Smooth muscle cell (in vitro differentiated cells): ENCODE data around the gene CCDC9. TPM values are rescaled to one million over a fixed set of nuclear protein-coding genes. Genes with fewer than 3 reads are reported as not detected.

Experiments used
- DNase-seq: peaks from one replicate; lab custom pipeline; 2025; ENCODE audit not compliant: unreplicated experiment; lab: John Stamatoyannopoulos, UW
- H2AFZ ChIP-seq: fragments of 200-600 bp; sonication (generic); 2 replicates; pipeline ENCODE4 v1.6.0; 2016; ENCODE audit warnings: antibody characterized with exemption, low read depth, mild to moderate bottlenecking
- H3F3A ChIP-seq: fragments of 200-600 bp; sonication (generic); 2 replicates; pipeline ENCODE4 v1.6.0; 2017; ENCODE audit warnings: antibody characterized with exemption, low read depth
- H3K27ac ChIP-seq: fragments of 200-600 bp; sonication (generic); 2 replicates; pipeline ENCODE4 v1.5.1; 2016; ENCODE audit warnings: low read depth, mild to moderate bottlenecking
- H3K27me3 ChIP-seq: fragments of 200-600 bp; sonication (generic); 2 replicates; pipeline ENCODE4 v1.6.1; 2016; ENCODE audit warnings: low read depth, mild to moderate bottlenecking
- H3K36me3 ChIP-seq: fragments of 200-600 bp; sonication (generic); 2 replicates; pipeline ENCODE4 v1.5.1; 2016; ENCODE audit warnings: low read depth
- H3K4me1 ChIP-seq: fragments of 200-600 bp; sonication (generic); 2 replicates; pipeline ENCODE4 v1.5.1; 2016; ENCODE audit warnings: low read depth
- H3K4me2 ChIP-seq: fragments of 200-600 bp; sonication (generic); 2 replicates; pipeline ENCODE4 v1.6.0; 2016; ENCODE audit warnings: mild to moderate bottlenecking
- H3K4me3 ChIP-seq: fragments of 200-600 bp; sonication (generic); 2 replicates; pipeline ENCODE4 v1.5.1; 2016; ENCODE audit warnings: mild to moderate bottlenecking
- H3K79me2 ChIP-seq: fragments of 200-600 bp; sonication (generic); 2 replicates; pipeline ENCODE4 v1.6.0; 2016; ENCODE audit warnings: low read depth, mild to moderate bottlenecking
- H3K9ac ChIP-seq: fragments of 200-600 bp; sonication (generic); 2 replicates; pipeline ENCODE4 v1.6.0; 2016; ENCODE audit warnings: low read depth
- H3K9me3 ChIP-seq: fragments of 200-600 bp; sonication (generic); replicated peaks from 2 replicates; pipeline ENCODE4 v1.5.1; 2016; ENCODE audit warnings: low read depth
- H4K20me1 ChIP-seq: fragments of 200-600 bp; sonication (generic); 2 replicates; pipeline ENCODE4 v1.6.0; 2016; ENCODE audit warnings: low read depth
- CTCF ChIP-seq: fragments of 200-600 bp; sonication (generic); IDR thresholded peaks from 2 replicates; pipeline ENCODE4 v1.5.1; 2017; ENCODE audit warnings: borderline replicate concordance, mild to moderate bottlenecking, antibody characterized with exemption; ENCODE audit not compliant: insufficient read depth, poor library complexity, severe bottlenecking
- WGBS: methylation state at CpG from one replicate; pipeline ENCODE4 v1.1.7; 2016; ENCODE audit warnings: low lambda C conversion rate; 5-methylcytosine and 5-hydroxymethylcytosine counted together
- polyA plus RNA-seq: library from polyadenylated mRNA; unstranded; fragments of >200 nt; fragmentation: Nextera tagmentation; extraction: Ambion mirVana; gene quantifications from 2 replicates; pipeline ENCODE4 v1.2.1, GENCODE V29; 2016
- total RNA-seq: library from RNA; depleted of rRNA; stranded (reverse); fragments of >200 nt; gene quantifications from 2 replicates; pipeline ENCODE4 v1.2.3, GENCODE V29; 2014

Gene CCDC9
- total and polyA plus RNA-seq, 2 experiments from 2014 or later = 6.4 to 12.7 TPM

GRCh38 chr19:47225746-47226425 lies 30.4 kb upstream of the CCDC9 start:
- Histone ChIP-seq H2AFZ (no peak overlapping the region), H3K4me3 (peak overlapping the region; percentile 96)

GRCh38 chr19:47226426-47227351 lies 29.6 kb upstream of the CCDC9 start:
- Histone ChIP-seq H3K9me3 (no peaks in the 10 kb centered on the region), H3K79me2 (peaks cover 22% of the 10 kb centered on the region), H3K4me1 (peaks cover 25% of the 10 kb centered on the region), H2AFZ (no peak overlapping the region), H3K27ac (peak overlapping the region; percentile 89), H3K4me3 (peak overlapping the region; percentile 96), H3K4me2 (peak overlapping the region; percentile 98), H3F3A (peaks cover 43% of the 10 kb centered on the region), H4K20me1 (peaks cover 47% of the 10 kb centered on the region), H3K36me3 (no peaks in the 10 kb centered on the region), H3K9ac (peak overlapping the region; percentile 74), H3K27me3 (no peaks in the 10 kb centered on the region)
- TF ChIP-seq CTCF = no peak
- DNase-seq = peak; percentile 61
- WGBS = 5% methylated on average over 37 of the region's 56 CpGs

More at GRCh38 chr19:47225746-47226425, 30.4 kb upstream of the CCDC9 start:
- Histone ChIP-seq H3K27ac (peak overlapping the region; percentile 89), H4K20me1 (peaks cover 49% of the 10 kb centered on the region), H3K9me3 (no peaks in the 10 kb centered on the region), H3K9ac (peak overlapping the region; percentile 74), H3K79me2 (peaks cover 22% of the 10 kb centered on the region), H3K36me3 (no peaks in the 10 kb centered on the region), H3F3A (peaks cover 42% of the 10 kb centered on the region), H3K4me1 (peaks cover 25% of the 10 kb centered on the region), H3K27me3 (no peaks in the 10 kb centered on the region), H3K4me2 (peak overlapping the region; percentile 98)
- 9% methylated on average over 20 of the region's 59 CpGs for WGBS
- TF ChIP-seq CTCF = peak; percentile 18
- DNase-seq = peak; percentile 79

GRCh38 chr19:47227352-47228167 lies 28.8 kb upstream of the CCDC9 start:
- DNase-seq = peak; percentile 72
- peak overlapping the region; percentile 96 for H3K4me3 ChIP-seq
- H3K9me3 ChIP-seq = no peaks in the 10 kb centered on the region
- H3K27me3 ChIP-seq = no peaks in the 10 kb centered on the region
- H3F3A ChIP-seq = peaks cover 52% of the 10 kb centered on the region
- WGBS = under 1% methylated on average over 16 of the region's 27 CpGs
- H3K4me1 ChIP-seq = peaks cover 25% of the 10 kb centered on the region
- H2AFZ ChIP-seq = no peak overlapping the region
- H3K4me2 ChIP-seq = peak overlapping the region; percentile 98
- TF ChIP-seq CTCF = no peak
- H3K36me3 ChIP-seq = no peaks in the 10 kb centered on the region
- peak overlapping the region; percentile 74 for H3K9ac ChIP-seq
- H3K27ac ChIP-seq = peak overlapping the region; percentile 89
- peaks cover 38% of the 10 kb centered on the region for H4K20me1 ChIP-seq
- peaks cover 22% of the 10 kb centered on the region for H3K79me2 ChIP-seq
